Activated CD4-positive, alpha-beta T cell treated with anti-CD3 and anti-CD28 coated beads for 1 hour (primary cell): Measurements from ENCODE around the gene BDP1.
"Not testable (repeated sequence)": the region's sequence is repeated elsewhere in the genome, so short reads cannot be mapped to it uniquely, and the experiment has no call there.

Experiments
- DNase-seq: peaks from one replicate; pipeline ENCODE4 v3.0.0-alpha.2; 2020

Gene BDP1

DNA sequence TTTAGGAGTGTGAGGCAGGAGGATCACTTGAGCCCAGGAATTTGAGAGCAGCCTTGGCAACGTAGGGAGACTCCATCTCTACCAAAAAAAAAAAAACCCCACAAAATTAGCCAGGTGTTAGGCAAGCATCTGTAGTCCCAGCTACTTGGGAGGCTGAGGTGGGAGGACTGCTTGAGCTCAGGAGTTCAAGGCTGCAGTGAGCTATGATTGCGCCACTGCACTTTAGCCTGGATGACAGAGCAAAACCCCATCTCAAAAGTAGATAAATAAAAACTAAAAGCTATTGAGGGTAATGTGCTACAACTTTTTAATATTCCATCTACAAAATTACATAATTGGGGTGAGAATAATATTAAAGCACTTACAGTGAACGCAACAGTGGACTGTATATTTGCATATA is 5.9 kb downstream of the BDP1 start:
- DNase-seq = no peak

DNA sequence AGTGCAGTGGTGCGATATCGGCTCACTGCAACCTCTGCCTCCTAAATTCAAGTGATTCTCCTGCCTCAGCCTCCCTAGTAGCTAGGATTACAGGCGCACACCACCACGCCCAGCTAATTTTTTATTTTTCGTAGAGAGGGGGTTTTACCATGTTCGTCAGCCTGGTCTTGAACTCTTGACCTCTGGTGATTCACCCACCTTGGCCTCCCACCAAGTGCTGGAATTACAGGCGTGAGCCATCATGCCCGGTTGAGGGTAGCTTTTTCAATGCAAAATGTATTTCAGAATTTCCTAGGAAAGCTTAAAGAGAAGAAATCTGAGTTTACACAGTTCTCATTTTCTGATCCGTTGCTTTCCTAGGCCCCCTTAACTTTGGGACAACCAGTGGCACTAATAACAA is 15.7 kb downstream of the BDP1 start:
- no peak for DNase-seq

DNA sequence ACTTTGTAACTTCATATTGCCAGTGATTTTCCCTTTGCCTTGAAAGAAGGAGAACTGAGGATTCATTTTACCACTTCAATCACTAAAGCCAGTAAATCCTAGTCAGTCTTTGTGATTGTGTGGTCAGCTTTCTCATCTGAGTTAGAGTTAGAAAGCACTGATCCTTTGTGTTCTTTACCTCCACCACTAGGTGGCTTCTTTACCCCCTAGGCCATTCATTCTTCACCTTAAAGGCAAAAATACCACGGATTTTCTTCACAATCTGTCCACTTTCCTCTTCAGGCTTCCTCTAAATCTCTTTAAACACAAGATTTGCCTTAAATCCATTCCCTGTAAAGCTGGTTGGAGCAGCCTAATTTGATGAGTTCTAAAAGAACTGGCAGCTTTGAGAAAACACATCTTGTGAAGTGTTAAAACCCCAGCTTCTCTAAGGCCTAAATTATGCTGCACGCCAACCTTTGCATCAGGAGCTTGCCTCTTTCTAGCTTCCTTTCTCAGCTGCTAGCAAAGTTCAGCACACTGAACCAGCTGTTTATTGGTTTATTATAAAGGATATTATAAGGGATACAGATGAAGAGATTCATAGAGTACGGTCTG is 20.4 kb downstream of the BDP1 start:
- DNase-seq = no peak

DNA sequence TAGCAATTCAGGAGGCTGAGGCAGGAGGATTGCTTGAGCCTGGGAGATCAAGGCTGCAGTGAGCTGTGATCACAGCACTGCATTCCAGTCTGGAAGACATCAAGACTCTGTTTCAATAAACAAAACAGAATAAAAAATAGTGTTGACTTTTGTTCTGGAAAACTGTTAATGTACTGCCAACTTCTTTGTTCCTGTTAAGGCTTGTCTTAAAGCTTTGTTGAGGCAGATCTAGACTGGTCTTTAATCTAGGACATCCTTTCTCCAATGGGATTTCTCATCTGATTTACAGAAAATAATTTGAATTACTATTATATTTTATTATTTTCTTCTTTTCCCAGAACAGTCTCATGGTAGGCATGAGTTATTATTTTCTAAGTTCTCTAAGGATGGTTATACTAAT is 26.0 kb downstream of the BDP1 start:
- no peak for DNase-seq

DNA sequence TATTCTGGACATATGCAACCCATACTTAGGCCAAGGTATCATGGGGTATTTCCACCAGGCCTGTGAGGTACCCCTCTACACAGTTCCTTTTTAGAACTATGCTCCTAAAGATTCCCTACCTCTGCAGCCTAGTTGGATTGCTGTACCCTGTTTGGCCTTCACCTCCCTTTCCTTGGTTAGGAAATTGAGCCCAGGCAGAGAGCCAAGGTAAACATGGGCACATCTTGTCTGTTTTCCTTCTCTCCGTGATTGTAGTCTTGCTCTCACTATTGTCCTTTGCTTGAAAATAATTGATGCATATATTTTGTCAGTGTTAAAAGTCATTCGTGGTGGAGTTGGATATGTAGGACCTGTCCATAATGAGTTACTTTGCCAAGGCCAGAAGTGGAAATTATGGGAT is 26.7 kb downstream of the BDP1 start:
- no peak for DNase-seq

DNA sequence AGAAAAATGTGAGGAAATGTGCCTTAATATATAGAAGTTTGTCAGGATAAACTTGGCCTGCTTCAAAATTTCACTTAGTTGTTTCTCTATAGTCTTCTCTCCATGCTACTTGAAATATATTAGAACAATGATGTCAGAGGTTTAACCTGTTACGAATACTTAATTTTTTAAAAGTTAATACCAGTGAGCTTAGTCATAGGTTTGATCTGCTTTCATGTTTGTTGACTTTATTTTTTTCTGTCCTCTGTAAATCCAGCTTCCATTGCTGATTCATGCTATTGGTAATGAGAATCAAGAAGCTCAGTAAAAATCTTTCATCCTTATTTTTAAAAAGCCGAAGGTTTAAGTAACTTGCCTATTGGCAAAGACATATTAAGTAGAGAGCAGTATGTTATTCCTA is 27.9 kb downstream of the BDP1 start:
- no peak for DNase-seq

DNA sequence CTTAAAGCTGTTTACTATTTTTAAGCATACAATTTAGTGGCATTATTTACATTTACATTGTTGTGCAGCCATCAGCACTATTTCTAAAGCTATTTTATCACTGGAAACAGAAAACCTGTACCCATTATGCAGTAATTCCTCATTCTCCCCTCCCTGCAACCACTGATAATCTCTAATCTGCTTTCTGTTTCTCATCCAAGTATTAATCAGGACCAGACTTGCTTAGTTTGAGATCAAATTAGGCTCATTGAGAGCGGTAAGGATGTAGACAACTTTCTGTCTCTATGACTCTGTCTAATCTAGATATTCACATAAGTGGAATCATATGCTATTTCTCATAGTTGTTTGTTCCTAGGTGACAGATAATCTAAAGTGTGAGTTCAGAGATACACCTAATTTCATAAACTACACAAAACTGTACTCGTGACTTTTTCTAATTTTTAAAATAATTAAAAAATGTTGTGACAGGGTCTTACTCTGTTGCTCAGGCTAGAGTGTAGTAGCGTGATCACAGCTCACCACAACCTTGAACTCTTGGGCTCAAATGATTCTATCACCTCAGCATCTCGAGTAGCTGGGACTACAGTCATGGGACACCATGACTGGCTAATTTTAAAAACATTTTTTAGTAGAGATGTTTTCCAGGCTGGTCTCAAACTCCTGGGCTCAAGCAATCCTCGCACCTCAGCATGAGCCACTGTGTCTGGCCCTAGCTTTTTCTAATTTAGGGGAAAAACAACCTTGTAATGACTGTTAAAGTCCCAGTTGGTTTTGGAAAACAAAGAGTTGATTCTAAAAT is 37.6 kb downstream of the BDP1 start:
- no peak for DNase-seq

DNA sequence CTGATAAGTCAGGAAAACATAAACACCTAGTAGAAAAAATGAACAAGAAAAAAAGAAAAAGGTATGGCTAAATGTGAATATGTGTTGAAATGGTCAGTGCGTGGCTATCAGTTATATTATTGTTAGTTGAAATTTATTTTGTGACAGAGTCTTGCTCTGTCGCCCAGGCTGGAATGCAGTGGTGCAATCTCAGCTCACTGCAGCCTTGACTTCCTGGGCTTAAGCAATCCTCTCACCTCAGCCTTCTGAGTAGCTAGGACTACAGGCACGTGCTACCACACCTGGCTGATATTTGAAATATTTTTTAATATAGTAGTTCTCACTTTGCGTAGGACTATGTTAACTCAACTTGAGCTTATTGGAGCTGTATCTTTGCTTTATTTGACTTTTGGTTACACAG is 38.8 kb downstream of the BDP1 start:
- DNase-seq = not testable (repeated sequence)

DNA sequence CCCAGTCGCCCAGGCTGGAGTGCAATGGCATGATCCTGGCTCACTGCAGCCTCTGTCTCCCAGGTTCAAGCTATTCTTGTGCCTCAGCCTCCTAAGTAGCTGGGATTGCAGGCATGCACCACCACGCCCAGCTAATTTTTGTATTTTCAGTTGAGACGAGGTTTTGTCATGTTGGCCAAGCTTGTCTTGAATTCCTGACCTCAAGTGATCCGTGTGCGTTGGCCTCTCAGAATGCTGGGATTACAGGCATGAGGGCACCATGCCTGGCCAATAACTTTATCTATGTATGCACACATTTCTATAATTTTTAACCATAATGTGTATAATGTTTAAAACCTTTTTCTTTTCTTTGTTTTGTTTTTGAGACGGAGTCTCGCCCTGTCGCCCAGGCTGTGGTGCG is 43.3 kb downstream of the BDP1 start:
- DNase-seq = not testable (repeated sequence)

DNA sequence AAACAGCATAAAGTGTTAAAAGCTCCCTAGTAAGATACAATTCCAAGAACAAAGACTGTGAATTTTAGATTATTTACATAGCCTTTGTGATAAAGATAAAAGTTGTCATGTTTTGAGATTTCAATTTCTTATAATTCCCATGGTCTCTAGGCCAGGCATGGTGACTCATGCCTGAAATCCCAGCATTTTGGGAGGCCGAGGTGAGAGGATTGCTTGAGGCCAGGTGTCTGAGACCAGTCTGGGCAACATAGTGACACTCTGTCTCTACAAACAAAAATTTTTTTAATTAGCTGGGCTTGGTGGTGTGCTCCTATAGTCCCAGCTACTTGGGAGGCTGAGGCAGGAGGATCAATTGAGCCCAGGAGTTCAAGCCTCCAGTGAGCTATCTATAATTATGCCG is 48.1 kb downstream of the BDP1 start:
- no peak for DNase-seq

DNA sequence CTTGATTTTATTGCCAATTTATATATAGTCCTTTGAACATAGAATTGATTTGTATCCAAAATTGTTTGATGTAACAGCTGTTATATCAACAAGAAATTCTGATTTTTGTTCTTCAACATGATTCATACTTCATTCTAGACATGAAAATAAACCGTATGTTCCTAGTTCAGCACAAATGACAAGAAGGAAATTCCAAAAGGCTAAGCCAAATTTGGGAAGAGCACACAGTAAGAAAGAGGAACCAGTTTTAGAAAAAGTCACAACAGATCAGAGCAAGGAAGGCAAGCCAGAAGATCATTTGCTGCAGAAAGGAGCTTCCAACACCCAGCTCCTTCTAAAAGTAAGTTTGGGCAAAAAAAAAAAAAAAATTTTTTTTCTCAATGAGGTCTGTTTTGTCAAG is 66.7 kb downstream of the BDP1 start:
- no peak for DNase-seq

DNA sequence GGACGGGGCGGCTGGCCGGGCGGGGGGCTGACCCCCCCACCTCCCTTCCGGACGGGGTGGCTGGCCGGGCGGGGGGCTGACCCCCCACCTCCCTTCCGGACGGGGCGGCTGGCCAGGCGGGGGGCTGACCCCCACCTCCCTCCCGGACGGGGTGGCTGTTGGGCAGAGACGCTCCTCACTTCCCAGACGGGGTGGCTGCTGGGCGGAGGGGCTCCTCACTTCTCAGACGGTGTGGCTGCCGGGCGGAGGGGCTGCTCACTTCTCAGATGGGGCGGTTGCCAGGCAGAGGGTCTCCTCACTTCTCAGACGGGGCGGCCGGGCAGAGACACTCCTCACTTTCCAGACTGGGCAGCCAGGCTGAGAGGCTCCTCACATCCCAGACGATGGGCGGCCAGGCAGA is 70.2 kb downstream of the BDP1 start:
- DNase-seq = not testable (repeated sequence)

DNA sequence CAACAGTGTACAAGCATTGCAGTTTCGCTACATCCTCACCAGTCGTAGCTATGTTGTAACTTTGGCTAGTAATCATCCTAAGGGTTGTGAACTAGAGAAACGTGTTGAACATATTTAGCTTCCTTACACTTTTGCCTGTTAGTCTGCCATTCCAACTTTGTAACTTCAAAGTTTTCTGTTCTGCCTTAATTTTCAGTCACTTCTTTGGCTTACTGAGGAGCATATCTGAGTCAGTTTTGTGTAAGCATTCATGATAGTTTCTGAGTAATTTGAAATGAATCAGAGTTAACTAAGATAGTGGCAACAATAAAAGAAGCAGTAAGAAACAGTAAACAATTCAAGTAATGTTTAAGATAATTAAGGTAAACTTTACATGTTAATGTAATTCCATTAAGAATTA is 72.8 kb downstream of the BDP1 start:
- no peak for DNase-seq

DNA sequence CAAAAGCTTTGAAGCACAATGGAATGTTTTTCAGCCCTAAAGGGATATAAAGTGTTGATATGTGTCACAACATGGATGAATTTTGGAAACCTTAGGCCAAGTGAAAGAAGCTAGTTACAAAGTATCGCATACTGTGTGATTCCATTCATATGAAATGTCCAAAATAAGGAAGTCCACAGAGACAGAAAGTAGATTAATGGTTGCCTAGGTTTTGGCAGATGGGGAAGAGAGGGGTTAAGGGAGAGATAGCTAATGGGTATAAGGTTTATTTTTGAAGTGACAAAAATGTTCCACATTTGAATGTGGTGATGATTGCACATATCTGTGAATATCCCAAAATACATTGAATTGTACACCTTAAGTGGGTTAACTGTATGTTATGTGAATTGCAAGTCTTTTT is 74.2 kb downstream of the BDP1 start:
- DNase-seq = no peak

DNA sequence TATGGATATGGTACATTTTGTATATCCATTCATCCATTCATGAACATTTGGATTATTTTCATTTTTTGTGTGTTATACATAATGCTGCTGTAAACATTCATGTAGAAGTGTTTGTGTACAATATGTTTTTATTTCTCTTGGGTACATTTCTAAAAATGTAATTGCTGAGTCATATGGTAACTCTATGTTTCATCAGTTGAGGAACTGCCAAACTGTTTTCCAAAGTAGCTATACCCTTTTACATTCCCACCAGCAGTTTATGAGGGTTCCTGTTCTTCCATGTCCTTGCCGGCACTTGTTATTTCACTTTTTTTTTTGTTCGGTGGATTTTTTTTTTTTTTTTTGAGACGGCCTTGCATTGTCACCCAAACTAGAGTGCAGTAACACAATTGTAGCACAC is 77.7 kb downstream of the BDP1 start:
- DNase-seq = no peak

DNA sequence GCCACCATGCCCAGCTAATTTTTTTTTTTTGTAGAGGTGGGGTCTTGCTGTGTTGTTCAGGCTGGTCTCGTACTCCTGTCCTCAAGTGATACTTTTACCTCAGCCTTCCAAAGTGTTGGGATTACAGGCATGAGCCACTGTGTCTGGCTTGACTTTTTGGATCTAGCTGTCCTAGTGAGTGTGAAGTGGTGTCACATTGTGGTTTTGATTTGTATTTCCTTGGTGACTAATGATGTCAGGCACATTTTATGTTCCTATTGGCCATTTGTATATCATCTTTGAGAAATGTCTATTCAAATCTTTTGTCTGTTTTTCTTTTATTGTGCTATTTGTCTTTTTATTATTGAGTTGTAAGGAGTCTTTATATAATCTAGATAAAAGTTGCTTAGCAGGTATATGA is 78.2 kb downstream of the BDP1 start:
- DNase-seq = no peak

DNA sequence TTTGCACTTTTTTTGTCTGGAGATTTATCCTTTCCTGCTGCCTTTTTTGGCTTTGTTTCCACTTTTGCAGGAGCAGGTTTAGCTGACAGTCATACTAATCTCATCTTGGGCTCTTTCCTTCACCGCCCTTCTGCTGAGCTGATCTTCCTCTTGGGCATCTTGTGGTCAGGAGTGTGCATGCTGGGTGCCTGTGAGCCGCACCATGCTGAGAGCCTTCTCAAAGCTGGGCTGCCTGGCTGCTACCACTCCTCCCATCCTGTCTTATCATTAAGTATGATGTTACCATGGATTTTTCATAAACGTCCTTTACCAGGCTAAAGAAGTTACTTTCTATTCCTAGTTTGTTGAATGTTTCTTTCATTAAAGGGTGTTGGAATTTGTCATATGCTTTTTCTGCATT is 82.2 kb downstream of the BDP1 start:
- no peak for DNase-seq

DNA sequence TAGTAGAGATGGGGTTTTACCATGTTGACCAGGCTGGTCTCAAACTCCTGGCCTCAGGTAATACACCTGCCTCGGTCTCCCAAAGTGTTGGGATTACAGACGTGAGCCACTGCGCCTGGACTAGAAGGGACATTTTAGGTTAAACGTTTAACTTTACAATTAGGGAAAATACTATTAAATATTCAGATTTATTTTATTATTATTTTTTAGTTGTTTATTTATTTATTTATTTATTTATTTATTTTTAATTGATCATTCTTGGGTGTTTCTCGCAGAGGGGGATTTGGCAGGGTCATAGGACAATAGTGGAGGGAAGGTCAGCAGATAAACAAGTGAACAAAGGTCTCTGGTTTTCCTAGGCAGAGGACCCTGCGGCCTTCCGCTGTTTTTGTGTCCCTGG is 95.4 kb downstream of the BDP1 start:
- DNase-seq = not testable (repeated sequence)

DNA sequence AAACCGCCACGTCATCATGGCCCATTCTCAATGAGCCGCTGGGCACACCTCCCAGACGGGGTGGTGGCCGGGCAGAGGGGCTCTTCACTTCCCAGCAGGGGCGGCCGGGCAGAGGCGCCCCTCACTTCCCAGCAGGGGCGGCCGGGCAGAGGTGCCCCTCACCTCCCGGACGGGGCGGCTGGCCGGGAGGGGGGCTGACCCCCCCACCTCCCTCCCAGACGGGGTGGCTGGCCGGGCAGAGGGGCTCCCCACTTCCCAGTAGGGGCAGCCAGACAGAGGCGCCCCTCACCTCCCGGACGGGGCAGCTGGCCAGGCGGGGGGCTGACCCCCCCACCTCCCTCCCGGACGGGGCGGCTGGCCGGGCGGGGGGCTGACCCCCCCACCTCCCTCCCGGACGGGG is 96.1 kb downstream of the BDP1 start:
- DNase-seq = not testable (repeated sequence)

DNA sequence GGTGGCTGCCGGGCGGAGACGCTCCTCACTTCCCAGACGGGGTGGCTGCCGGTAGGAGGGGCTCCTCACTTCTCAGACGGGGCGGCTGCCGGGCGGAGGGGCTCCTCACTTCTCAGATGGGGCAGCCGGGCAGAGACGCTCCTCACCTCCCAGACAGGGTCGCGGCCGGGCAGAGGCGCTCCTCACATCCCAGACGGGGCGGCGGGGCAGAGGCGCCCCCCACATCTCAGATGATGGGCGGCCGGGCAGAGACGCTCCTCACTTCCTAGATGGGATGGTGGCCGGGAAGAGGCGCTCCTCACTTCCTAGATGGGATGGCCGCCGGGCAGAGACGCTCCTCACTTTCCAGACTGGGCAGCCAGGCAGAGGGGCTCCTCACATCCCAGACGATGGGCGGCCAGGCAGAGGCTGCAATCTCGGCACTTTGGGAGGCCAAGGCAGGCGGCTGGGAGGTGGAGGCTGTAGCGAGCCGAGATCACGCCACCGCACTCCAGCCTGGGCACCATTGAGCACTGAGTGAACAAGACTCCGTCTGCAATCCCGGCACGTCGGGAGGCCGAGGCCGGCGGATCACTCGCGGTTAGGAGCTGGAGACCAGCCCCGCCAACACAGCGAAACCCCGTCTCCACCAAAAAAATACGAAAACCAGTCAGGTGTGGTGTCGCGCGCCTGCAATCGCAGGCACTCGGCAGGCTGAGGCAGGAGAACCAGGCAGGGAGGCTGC is 96.7 kb downstream of the BDP1 start:
- DNase-seq = not testable (repeated sequence)

DNA sequence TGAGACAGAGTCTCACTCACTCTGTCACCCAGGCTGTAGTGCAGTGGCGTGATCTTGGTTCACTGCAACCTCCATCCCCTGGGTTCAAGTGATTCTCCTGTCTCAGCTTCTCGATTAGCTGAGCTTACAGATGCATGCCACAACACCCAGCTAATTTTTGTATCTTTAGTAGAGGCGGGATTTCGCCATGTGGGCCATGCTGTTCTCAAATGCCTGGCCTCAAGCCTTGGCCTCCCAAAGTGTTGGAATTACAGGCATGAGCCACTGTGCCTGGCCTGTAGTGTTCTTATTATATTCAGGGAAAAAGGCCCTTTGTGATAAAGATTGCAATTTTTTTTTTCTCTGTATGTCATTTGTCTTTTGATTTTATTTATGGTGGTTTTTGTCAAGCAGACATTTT is 107.7 kb downstream of the BDP1 start:
- DNase-seq = no peak

DNA sequence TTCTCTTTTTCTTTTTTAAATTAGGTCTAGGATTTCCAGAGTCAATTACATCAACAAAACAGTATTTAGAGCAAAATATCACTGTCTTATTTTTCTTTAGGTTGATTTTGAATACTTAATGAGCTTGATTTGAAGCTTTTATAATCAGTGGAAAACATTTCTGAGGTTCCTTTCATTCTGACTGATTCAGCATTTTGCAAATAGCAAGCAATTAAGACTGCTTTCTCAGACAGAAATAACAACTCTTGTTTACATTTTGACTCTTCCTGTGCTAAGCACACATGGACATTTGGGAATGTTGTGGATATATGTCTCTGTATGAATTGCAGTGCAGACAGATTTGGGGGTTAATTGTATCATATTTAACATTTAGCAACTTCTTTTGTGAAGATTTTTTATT is 109.4 kb downstream of the BDP1 start:
- DNase-seq = no peak

DNA sequence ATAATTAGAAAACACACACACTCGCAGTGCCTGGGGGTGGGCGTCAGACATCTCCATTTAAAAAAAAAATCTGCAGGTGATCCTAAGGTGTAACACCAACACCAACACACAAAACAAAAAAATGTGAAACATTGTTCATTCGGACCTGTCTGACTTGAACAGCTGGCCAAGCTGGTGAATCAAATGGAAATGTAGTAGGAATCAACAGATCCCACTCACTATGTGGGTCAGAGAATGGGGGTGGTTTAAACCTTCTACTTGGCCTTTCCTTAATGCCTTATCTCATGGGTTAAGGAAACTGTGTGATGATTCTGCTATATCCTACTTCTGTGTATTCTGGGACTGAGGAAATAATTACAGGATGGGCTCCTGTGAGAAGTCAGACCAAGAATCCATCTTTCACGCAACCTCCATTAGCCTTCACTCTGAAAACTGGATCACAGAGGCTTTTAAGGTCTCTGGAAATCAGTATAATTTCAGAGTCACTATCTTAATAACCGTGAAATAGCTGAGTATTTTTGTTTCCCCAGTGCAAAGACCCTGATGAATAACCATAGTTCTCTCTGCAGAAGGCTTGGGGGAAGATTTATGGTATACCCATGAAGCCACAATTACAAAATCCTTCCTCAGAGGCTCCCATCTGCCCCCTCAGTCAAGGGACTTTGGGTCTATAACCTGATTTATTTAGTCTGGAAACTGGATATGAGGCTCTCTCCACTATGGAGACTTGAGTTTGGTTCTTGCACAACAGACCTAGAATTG is 114.5 kb downstream of the BDP1 start:
- no peak for DNase-seq

DNA sequence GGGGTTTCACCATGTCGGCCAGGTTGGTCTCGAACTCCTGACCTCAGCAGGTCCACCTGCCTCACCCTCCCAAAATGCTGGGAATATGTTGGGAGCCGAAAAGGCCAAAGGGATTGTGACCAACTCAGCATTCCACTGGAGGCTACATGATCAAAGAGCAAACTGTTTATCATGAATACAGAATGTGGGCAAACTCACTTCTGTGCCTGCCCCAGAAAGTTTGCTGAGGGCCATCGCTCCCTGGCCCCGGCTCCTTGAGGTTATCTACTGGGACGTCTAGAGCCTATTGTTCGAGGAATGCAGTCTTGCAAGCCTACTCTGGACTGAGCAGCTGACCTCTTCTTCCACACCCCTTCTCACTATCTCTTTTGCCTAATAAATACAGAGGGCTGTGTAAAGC is 116.4 kb downstream of the BDP1 start:
- not testable (repeated sequence) for DNase-seq
